PC-9 (cell line): ENCODE data around the gene CFAP73.

Experiments used
- CTCF ChIP-seq: fragments of 200-600 bp; sonication (generic); conservative IDR thresholded peaks from 2 replicates; pipeline ENCODE4 v1.6.1; 2017; ENCODE audit warnings: mixed run types, antibody characterized with exemption, mild to moderate bottlenecking, moderate library complexity
- EZH2 ChIP-seq: fragments of 200-600 bp; sonication (generic); IDR thresholded peaks from 2 replicates; pipeline ENCODE4 v1.8.0; 2017; ENCODE audit warnings: antibody characterized with exemption, low read depth

- TF ChIP-seq CTCF (no peak), EZH2 (no peak)
These were observed 10.4 kb downstream of the CFAP73 start for GRCh38 chr12:113159937-113160336.
